Sigmoid colon (tissue), 7 donors: ENCODE results near the gene ZCCHC24. TPM values are rescaled to one million over a fixed set of nuclear protein-coding genes. Genes with fewer than 3 reads are reported as not detected.

Experiments used
- DNase-seq: peaks from one replicate; pipeline ENCODE4 v3.0.0-alpha.2; 2019
- H3K27ac ChIP-seq, 4 donors: fragments of 200-600 bp; sonication (generic); one replicate each; pipeline ENCODE4 v1.5.1; 2016 to 2019; ENCODE audit warnings: mild to moderate bottlenecking in 1 of 4
- H3K27me3 ChIP-seq, 3 donors: fragments of 200-600 bp; sonication (generic); one replicate each; pipeline ENCODE4 v1.5.1; 2019; ENCODE audit warnings: mild to moderate bottlenecking in 1 of 3
- H3K36me3 ChIP-seq, 4 donors: fragments of 200-600 bp; sonication (generic); one replicate each; pipeline ENCODE4 v1.5.1; 2016 to 2019
- H3K4me1 ChIP-seq, 4 donors: fragments of 200-600 bp; sonication (generic); one replicate each; pipeline ENCODE4 v1.5.1; 2017 to 2019
- H3K4me3 ChIP-seq, 4 donors: fragments of 200-600 bp; sonication (generic); one replicate each; pipeline ENCODE4 v1.5.1; 2017 to 2019; ENCODE audit warnings: mild to moderate bottlenecking in 2 of 4, moderate library complexity in 1 of 4
- H3K9me3 ChIP-seq, 4 donors: fragments of 200-600 bp in 3 of 4; sonication (generic) in 3 of 4; one replicate each; pipeline versions ENCODE4 v1.5.1 to v1.6.1; 2013 to 2019
- EP300 ChIP-seq, 4 donors: sonication (generic); formaldehyde crosslinking; IDR thresholded peaks; one replicate each; pipeline ENCODE4 v1.6.1; 2017; ENCODE audit warnings: antibody characterized with exemption in 4 of 4
- POLR2A ChIP-seq, 2 donors: fragments of 450-650 bp; IDR thresholded peaks; one replicate each; pipeline ENCODE4 v1.6.1; 2016; ENCODE audit warnings: antibody characterized with exemption in 2 of 2, mild to moderate bottlenecking in 2 of 2, moderate library complexity in 2 of 2
- POLR2AphosphoS5 ChIP-seq, 4 donors: sonication (generic); formaldehyde crosslinking; IDR thresholded peaks; one replicate each; pipeline ENCODE4 v1.6.1; 2017; ENCODE audit warnings: antibody characterized with exemption in 4 of 4
- WGBS, 2 donors: extraction: QIAGEN DNeasy Blood & Tissue Kit; methylation state at CpG; one replicate each; pipeline ENCODE4 v1.1.7; 2013; 5-methylcytosine and 5-hydroxymethylcytosine counted together
- intact Hi-C: fragments of 100-400 bp; cut with DNase I; formaldehyde crosslinking; loops from one replicate; pipeline ENCODE4 v1.15.1; 2023
- polyA plus RNA-seq, 3 donors: library from polyadenylated mRNA; stranded (reverse); fragments of 200-250 nt; gene quantifications; one replicate each; pipeline ENCODE4 v1.2.3, GENCODE V29; 2013
- total RNA-seq, 4 donors: library from RNA; depleted of rRNA; stranded (reverse); fragments of >200 nt; gene quantifications; one replicate each; pipeline ENCODE4 v1.1.0, GENCODE V29; 2016
- TF ChIP-seq, protein P1 (sequence below), 4 experiments: fragments of 450-650 bp in 3 of 4; fragments of 200-600 bp in 1 of 4; IDR thresholded peaks; one replicate each; pipeline ENCODE4 v1.5.1; 2016 to 2019; ENCODE audit warnings: antibody characterized with exemption in 4 of 4, mild to moderate bottlenecking in 3 of 4, moderate library complexity in 2 of 4
- donor health status: healthy with polysubstance abuse.
- donor health status: Bipolar disorder and iron deficiency.
- donor health status: healthy.

ZCCHC24 gene
- total and polyA plus RNA-seq, 7 donors, result 7.6 to 141 (median 82.6) TPM

DNA sequence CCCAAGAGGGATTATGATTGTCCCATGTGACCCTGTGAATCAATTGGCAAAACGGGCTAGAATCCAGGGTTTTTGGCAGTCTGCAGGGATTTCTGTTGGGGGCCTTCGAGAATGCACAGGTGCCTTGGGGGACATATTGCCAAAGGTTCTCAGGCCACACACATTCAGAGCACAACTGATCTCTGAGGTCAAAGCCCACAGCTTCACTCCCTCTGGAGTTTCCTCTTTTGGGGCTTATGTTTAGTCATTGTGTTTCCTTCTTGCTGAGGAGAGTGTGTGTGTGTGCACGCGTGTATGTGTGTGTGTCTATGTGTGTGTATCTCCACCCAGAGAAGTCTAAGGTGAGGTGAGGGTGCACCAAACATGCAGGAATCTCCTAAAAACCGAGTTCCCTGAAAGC lies 89.3 kb downstream of the ZCCHC24 start:
- H3K27me3 ChIP-seq, result no peaks in the 10 kb centered on the region
- intact Hi-C loops, result no loop called here
- H3K36me3 ChIP-seq, result peaks cover 25 to 46% (median 37%) of the 10 kb centered on the region in 4 donors
- no peak overlapping the region for H3K4me3 ChIP-seq
- TF ChIP-seq EP300 (IDR thresholded peaks at IDR 0.05) (no peak), POLR2AphosphoS5 (IDR thresholded peaks at IDR 0.05) (no peak), POLR2A (IDR thresholded peaks at IDR 0.05) (no peak)
- TF ChIP-seq, protein P1, sequence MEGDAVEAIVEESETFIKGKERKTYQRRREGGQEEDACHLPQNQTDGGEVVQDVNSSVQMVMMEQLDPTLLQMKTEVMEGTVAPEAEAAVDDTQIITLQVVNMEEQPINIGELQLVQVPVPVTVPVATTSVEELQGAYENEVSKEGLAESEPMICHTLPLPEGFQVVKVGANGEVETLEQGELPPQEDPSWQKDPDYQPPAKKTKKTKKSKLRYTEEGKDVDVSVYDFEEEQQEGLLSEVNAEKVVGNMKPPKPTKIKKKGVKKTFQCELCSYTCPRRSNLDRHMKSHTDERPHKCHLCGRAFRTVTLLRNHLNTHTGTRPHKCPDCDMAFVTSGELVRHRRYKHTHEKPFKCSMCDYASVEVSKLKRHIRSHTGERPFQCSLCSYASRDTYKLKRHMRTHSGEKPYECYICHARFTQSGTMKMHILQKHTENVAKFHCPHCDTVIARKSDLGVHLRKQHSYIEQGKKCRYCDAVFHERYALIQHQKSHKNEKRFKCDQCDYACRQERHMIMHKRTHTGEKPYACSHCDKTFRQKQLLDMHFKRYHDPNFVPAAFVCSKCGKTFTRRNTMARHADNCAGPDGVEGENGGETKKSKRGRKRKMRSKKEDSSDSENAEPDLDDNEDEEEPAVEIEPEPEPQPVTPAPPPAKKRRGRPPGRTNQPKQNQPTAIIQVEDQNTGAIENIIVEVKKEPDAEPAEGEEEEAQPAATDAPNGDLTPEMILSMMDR (IDR thresholded peaks at IDR 0.05), result no peak
- no peak for DNase-seq
- H3K27ac ChIP-seq, result no peak overlapping the region
- no peaks in the 10 kb centered on the region for H3K4me1 ChIP-seq
- H3K9me3 ChIP-seq, result no peaks in the 10 kb centered on the region
- WGBS, 2 donors, result 71 to 89% methylated on average over 5 of the region's 5 CpGs

DNA sequence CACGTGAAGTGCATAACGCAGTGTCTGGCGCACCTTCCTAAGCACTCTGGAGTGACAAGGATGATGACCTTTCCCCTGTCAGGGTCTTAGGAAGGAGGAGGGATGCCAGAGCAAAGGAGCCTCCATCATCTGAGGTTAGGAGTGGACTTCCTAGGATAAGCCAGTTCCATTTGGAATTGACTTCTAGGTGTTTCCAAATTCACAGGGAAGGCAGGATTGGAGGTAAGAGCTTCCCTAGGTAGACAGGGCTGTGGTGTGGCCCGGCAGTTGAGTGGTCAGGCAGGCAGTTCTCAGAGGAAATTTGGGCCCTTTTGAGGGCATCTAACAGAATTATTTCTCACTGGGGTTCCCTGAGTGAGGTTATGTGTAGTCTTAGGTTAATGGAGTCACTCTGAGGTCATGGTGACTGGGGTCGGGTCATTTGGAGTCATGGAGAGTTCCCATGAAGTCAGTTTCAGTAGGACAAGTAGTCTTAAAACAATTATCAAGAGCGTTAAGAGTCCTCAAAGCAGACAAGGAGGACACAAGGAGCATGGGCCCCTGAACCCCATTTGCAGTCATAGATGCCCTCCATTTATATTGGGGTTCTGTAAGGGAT lies 89.9 kb downstream of the ZCCHC24 start:
- Histone ChIP-seq H3K36me3 (peaks cover 30 to 52% (median 42%) of the 10 kb centered on the region in 4 donors), H3K9me3 (no peaks in the 10 kb centered on the region), H3K4me3 (no peak overlapping the region), H3K4me1 (no peaks in the 10 kb centered on the region), H3K27ac (no peak overlapping the region), H3K27me3 (no peaks in the 10 kb centered on the region)
- no peak for DNase-seq
- TF ChIP-seq POLR2AphosphoS5 (IDR thresholded peaks at IDR 0.05), result no peak
- intact Hi-C loops, result no loop called here
- WGBS, 2 donors, result 88% methylated on average over 6 of the region's 6 CpGs

DNA sequence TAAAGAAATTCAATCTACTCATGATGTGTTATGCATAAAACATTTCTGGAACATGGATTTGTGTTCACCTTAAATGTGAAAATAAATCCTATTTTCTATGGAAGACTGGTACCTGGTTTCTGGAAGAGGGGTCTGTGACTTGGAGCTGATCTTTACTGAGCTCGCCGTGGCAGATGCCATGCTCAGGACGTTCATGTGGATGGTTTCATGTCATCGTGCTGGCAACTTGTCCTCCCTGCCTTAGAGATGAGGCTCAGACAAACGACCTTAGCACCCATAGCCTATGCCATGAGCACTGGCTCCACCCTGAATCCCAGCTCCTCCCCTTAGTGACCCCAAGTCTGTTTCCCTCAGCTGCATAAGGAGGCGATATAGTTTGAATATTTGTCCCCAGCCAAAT lies 90.8 kb downstream of the ZCCHC24 start:
- peaks cover 0 to 2% (median 2%) of the 10 kb centered on the region in 4 donors for H3K4me1 ChIP-seq
- DNase-seq, result no peak
- H3K36me3 ChIP-seq, result peaks cover 39 to 61% (median 48%) of the 10 kb centered on the region in 4 donors
- no peak overlapping the region for H3K4me3 ChIP-seq
- TF ChIP-seq EP300 (IDR thresholded peaks at IDR 0.05) (no peak), POLR2A (IDR thresholded peaks at IDR 0.05) (no peak), POLR2AphosphoS5 (IDR thresholded peaks at IDR 0.05) (no peak)
- TF ChIP-seq, protein P1 (IDR thresholded peaks at IDR 0.05), result no peak
- H3K27me3 ChIP-seq, result no peaks in the 10 kb centered on the region
- WGBS, 2 donors, result 88 to 94% methylated on average over 6 of the region's 6 CpGs
- H3K27ac ChIP-seq, result no peak overlapping the region
- no peaks in the 10 kb centered on the region for H3K9me3 ChIP-seq
- intact Hi-C loops, result no loop called here

DNA sequence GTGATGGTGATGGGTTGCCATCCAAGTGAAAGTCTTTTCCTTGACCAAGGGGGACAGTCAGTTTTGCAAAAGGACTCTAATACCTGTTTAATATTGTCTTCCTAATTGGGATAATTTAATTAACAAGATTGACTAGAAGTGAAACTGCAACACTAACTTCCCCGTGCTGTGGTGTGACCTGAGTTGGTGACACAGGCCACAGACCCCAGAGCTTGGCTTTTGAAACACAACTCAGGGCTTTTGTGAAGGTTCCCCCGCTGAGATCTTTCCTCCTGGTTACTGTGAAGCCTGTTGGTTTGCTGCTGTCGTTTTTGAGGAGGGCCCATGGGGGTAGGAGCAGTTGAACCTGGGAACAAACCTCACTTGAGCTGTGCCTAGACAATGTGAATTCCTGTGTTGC lies 91.3 kb downstream of the ZCCHC24 start:
- WGBS, 2 donors, result 35 to 67% methylated on average over 3 of the region's 3 CpGs
- peaks cover 0 to 7% (median 6%) of the 10 kb centered on the region in 4 donors for H3K4me1 ChIP-seq
- intact Hi-C loops, result no loop called here
- H3K27ac ChIP-seq, result no peak overlapping the region
- H3K9me3 ChIP-seq, result no peaks in the 10 kb centered on the region
- TF ChIP-seq, protein P1 (IDR thresholded peaks at IDR 0.05), result no peak
- TF ChIP-seq EP300 (IDR thresholded peaks at IDR 0.05) (no peak), POLR2A (IDR thresholded peaks at IDR 0.05) (no peak), POLR2AphosphoS5 (IDR thresholded peaks at IDR 0.05) (no peak)
- DNase-seq, result no peak
- H3K36me3 ChIP-seq, result peaks cover 39 to 66% (median 49%) of the 10 kb centered on the region in 4 donors
- H3K4me3 ChIP-seq, result no peak overlapping the region
- no peaks in the 10 kb centered on the region for H3K27me3 ChIP-seq

DNA sequence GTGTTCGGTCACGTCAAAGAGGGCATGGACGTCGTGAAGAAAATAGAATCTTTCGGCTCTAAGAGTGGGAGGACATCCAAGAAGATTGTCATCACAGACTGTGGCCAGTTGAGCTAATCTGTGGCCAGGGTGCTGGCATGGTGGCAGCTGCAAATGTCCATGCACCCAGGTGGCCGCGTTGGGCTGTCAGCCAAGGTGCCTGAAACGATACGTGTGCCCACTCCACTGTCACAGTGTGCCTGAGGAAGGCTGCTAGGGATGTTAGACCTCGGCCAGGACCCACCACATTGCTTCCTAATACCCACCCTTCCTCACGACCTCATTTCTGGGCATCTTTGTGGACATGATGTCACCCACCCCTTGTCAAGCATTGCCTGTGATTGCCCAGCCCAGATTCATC lies 91.7 kb downstream of the ZCCHC24 start:
- H3K4me3 ChIP-seq, result no peak overlapping the region
- no peak for DNase-seq
- intact Hi-C loops, result no loop called here
- WGBS, 2 donors, result 92 to 93% methylated on average over 11 of the region's 11 CpGs
- H3K27ac ChIP-seq, result no peak overlapping the region
- no peaks in the 10 kb centered on the region for H3K27me3 ChIP-seq
- peaks cover 39 to 68% (median 49%) of the 10 kb centered on the region in 4 donors for H3K36me3 ChIP-seq
- peaks cover 0 to 11% (median 11%) of the 10 kb centered on the region in 4 donors for H3K4me1 ChIP-seq
- TF ChIP-seq, protein P1 (IDR thresholded peaks at IDR 0.05), result no peak
- TF ChIP-seq POLR2A (IDR thresholded peaks at IDR 0.05) (no peak), POLR2AphosphoS5 (IDR thresholded peaks at IDR 0.05) (no peak), EP300 (IDR thresholded peaks at IDR 0.05) (no peak)
- no peaks in the 10 kb centered on the region for H3K9me3 ChIP-seq
